Kidney capillary endothelial cell (primary cell): ENCODE data around the gene MME.
A peak's percentile ranks its signal among the peaks of the same experiment; 100 is the strongest.

ENCODE experiments used
- DNase-seq: peaks from one replicate; pipeline ENCODE4 v3.0.0-alpha.2; 2018; ENCODE audit warnings: low spot score

MME gene

DNA sequence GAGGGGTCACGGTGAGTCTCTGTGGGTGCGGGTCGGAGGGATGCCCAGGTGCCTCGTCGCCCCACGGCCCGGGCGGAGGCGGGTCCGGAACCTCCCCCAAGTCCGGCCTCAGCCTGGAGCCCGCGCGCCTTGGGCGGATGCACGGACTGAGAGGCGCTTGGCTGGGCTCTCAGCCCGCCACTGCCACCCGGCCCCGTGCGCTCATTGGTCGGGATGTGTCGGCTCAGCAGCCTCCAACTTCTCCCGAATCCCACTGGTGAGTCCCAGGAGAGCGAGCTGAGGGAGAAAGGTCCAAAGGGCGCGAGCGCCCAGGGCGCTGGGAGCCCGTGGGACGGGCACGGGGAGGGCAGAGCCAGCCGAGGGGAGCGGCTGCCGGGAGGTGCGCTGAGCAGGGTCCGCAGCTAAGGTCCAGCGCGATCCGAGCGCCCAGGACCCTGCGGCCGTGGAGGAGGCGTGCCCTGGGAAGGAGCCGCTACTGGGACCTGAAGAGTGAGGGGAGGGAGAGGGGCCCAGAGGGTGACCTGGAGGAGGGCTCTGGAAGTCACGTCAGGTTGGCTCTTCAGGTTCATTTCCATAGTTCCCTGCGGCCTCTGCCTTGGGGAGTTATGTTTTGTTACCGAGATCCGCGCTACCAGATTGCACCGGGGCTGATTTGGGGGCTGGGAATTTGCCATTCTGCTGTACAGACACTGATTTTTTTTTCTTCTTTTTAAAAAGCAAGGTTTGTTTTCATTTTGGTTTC lies at the start of gene MME:
TSS of gene MME (plus strand) at position 574 of the 742 bp plus-strand sequence. CDS start 3,849 bp downstream, outside the sequence.
- DNase-seq = peak; percentile 47

GRCh38 chr3:155031186-155031585 lies 48.9 kb upstream of the MME start:
- DNase-seq = no peak

GRCh38 chr3:155032918-155033317 lies 47.2 kb upstream of the MME start:
- no peak for DNase-seq

GRCh38 chr3:155034786-155035185 lies 45.3 kb upstream of the MME start:
- DNase-seq = no peak

DNA sequence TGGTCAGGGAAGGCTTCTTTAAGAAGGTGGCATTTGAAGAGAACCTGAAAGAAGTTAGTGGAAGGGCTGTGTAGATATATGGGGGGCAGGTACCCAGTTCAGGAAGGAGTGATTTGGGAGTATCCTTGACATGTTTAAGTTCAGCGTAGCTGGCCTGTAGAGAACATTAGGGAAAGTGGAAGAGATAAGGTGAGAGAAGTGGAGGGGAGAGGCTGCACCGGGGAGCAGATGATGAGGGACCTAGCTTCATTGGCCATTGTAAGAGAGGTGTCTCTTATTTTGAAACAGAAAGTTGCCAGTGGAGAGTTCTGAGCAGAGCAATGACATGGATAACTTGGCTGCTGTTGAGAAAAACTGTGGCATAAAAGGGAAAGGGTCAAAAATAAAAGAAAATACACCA lies 44.6 kb upstream of the MME start:
- no peak for DNase-seq

DNA sequence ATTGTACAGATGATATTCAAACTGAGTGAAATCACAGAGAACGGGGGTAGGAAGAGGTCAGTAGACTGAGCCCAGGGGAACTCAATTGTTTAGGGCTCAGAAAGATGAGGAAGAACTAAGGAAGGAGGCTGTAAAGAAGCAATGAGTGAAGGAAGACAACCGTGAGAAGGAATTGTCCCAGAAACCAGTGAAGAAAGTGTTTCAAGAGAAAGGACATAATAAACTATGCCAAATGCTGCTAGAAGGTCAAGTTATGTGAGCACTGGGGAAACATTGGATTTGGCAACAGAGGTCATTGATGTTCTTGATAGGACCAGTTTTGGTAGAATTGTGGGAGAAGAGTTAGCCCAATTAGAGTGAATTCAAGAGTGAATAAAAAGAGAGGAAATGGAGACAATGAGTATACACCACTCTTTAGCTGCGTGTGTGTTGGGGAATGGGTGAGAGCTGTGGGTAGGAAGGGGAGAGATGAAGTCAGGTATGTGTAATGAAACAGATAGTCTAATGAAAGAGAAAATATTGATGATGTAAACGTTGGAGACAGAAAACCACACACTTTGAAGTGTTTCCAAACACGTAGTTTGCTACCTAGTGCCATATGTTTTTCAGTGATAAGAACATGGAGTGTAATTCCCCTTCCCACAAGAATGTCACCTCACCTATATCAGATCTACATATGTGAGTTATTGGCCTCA lies 42.5 kb upstream of the MME start:
- no peak for DNase-seq

- no peak for DNase-seq
Measured at GRCh38 chr3:155038203-155038554, 41.9 kb upstream of the MME start.

DNA sequence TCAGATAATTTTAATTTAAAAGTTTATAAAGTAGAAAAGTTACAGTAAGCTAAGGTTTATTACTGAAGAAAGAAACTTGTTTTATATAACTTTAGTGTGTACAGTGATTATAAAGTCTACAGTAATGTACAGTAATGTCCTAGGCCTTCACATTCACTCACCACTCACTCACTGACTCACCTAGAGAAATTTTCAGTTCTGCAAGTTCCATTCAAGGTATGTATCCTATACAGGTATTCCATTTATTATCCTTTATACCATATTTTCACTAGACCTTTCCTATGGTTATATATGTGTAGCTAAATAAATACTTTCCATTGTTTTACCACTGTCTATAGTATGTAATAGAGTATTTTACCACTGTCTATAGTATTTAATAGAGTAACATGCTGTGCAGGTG lies 33.2 kb upstream of the MME start:
- DNase-seq = no peak

DNA sequence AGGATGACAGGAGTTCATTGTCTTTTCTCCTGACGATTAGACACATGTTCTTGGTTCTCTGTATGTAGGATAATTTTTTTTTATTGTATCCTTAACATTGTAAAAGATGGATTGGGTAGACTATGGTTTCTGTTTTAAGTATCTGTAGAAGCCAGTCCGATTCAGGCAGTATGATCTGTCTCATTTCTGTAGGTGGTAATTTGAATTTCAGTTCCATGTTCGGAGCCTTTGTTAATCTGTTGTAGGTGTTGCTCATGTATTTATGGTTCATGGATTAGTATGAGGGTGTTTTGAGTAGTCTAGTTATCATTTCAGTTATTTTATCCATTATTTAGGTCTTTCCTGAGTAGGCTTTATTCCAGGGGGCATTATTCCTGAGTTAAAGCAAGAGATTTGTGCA lies 32.4 kb upstream of the MME start:
- DNase-seq = no peak

GRCh38 chr3:155049959-155050358 lies 30.2 kb upstream of the MME start:
- DNase-seq = no peak

DNA sequence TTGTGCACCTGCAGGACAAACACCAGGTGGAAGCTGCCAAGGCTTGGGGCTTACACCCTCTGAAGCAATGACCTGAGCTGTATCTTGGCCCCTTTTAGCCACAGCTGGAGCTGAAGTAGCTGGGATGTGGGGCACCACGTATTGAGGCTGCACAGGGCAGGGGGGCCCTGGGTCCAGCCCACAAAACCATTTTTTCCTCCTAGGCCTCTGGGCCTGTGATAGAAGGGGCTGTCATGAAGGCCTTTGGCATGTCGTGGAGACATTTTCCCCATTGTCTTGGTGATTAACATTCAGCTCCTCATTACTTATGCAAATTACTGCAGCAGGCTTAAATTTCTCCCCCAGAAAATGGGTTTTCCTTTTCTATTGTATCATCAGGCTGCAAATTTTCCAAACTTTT lies 27.6 kb upstream of the MME start:
- DNase-seq = no peak

DNA sequence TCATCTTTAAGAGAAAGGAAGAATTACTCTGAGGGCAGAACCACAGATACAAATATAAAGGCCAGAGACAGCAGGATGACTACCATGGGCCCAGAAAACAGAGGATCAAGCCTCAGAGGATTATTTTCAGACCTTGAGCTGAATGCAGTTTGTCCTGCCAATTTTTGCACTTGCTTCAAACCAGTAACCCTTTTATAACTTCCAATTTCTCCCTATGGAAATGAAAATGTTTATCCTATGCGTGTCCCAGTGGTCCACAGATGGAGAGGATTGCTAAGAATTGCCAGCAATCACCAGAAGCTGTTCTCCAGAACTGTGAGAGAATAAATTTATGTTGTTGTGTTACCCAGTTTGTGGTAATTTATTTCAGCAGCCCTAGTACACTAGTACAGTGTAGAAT lies 26.4 kb upstream of the MME start:
- DNase-seq = no peak

- DNase-seq = no peak
Measured at GRCh38 chr3:155064920-155065319, 15.2 kb upstream of the MME start.

- peak; percentile 62 for DNase-seq
Measured at GRCh38 chr3:155065537-155065936, 14.6 kb upstream of the MME start.

GRCh38 chr3:155069729-155070128 lies 10.4 kb upstream of the MME start:
- peak; percentile 67 for DNase-seq

DNA sequence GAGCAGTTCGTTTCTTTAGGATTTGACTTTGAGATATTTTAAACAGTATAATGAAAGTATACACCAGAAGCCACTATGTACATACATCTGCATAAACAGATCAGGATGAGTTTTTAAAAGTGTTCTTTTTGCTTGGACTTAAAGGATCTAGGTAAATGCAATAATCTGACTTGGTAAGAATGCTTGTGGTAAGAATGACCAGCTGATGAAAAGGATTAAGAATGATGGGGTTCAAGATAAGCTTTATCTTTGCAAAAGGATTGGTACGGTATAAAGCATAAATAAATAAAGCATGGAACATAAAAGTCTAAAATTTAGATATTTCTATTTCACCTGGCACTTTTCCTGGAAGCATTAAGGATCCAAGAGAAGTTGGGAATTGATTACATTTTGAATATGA lies 9.8 kb upstream of the MME start:
- no peak for DNase-seq

GRCh38 chr3:155070932-155071387 lies 9.2 kb upstream of the MME start:
- peak; percentile 92 for DNase-seq

DNA sequence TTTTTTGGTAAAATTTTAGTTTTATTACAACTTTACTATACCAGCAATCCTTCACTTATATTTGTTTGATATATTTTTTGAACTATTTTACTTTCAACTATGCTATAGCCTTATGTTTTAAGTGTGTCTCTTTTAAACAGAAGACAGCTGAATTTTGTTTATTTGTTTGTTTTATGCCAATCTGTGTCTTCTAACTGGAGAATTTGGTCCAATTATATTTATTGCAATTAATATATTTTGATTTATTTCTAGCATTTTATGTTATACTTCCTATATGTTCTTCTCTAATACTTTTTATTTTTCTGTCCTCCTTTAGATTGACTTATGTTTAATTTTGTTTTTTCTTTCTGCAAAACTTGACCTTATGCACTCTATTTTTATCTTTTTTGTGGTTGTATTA lies 4.9 kb upstream of the MME start:
- DNase-seq = no peak

DNA sequence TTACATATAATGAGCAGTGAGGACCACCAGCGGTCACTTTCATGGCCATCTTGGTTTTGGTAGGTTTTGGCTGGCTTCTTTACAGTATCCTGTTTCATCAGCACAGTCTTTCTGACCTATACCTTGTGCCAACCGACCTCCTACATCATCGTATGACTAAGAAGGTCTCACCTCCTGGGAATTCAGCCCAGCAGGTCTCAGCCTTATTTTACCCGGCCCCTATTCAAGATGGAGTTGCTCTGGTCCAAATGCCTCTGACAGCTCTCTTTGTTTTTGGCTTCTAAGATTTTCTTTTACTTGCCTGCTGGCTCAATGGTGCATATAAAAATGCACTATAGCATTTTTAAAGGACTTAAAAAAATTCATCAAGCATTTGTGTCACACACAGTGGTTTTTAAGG lies 3.2 kb upstream of the MME start:
- no peak for DNase-seq

DNA sequence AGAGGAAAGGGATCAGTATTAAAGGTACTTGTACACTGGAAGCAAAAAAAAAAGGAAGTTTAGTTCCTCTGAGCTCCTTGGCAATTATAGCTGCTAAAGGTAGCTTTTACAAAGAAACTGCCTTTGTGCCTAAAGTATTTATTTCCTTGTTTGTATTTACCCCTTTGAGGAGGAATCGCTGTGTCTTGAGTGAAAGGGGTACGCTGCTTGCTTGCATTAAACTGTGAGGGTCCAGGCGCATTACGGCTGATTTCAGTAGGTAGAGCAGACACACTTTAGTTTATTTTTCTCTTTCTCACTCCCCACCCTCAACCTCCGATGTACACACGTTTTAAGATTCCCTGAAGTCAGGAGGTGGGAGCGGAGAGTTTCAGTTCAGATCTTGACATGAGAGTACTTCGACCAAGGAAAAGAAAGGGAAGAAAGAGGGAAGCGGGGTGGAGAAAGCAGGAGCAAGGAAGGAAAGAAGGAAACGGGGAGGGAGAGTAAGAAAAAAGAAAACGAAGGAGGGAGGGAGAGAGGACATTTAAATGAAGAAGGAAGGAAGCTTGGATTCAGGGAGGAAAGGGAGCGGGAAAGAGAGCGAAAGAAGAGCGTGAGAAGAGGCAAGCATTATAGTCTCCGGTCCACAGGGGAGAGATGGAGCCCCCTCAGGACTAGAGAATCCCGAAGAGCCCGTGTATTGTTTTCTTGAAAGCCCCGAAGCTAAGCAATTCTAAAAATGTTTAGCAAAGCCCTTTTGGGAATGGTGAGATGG lies 1.2 kb upstream of the MME start:
- no peak for DNase-seq

DNA sequence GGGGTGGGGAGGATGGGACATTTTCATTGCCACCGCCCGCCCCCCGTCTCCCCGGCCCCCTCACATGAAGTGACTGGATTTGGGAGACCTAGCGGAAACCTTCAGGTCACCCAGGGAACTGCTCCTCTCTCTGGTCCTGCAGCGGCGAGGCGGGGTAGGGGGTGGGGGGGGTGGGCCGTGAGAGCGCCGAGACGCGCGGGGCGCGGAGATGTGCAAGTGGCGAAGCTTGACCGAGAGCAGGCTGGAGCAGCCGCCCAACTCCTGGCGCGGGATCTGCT lies 712 bp upstream of the MME start:
- no peak for DNase-seq

DNA sequence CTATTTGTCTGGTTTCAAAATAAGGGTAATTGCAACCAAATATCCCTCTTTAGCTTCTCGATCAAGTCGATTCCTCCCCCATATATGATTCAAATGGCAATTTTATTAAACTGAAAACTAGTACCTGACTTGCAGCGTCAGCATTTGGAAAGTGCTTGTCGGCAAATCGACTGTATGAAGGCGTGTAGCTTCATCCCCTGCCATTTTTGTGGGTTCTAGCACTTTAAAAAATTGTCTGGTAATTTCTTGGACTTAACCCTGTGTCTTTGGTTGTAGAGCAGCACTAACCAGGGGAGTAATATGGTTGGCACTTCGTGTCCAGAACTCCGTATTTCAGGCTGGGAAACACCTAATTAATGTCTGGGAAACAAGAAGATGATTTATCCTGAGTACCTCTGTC lies 573 bp downstream of the MME start:
- DNase-seq = no peak

GRCh38 chr3:155083313-155083905 lies 3.3 kb downstream of the MME start:
- DNase-seq = no peak
